Neuron (in vitro differentiated cells): ENCODE measurements around the gene FNDC8.
"Not testable (repeated sequence)": the region's sequence is repeated elsewhere in the genome, so short reads cannot be mapped to it uniquely, and the experiment has no call there.

Experiments used
- H2AFZ ChIP-seq: one replicate; pipeline ENCODE4 v1.6.1; 2013; ENCODE audit warnings: low read depth, mild to moderate bottlenecking, inconsistent platforms, low read length, moderate library complexity
- H3K27me3 ChIP-seq: one replicate; pipeline ENCODE4 v1.6.1; 2013; ENCODE audit warnings: low read length; ENCODE audit not compliant: insufficient read depth
- H3K36me3 ChIP-seq: one replicate; pipeline ENCODE4 v1.6.1; 2013; ENCODE audit warnings: low read length; ENCODE audit not compliant: insufficient read depth
- H3K4me1 ChIP-seq: one replicate; pipeline ENCODE4 v1.6.1; 2013; ENCODE audit warnings: low read length; ENCODE audit not compliant: insufficient read depth
- H3K4me3 ChIP-seq: 2 replicates; pipeline ENCODE4 v1.5.1; 2013; ENCODE audit warnings: mild to moderate bottlenecking, low read length, moderate library complexity
- H3K9me3 ChIP-seq: one replicate; pipeline ENCODE4 v1.6.1; 2013; ENCODE audit warnings: low read length

FNDC8 gene

DNA sequence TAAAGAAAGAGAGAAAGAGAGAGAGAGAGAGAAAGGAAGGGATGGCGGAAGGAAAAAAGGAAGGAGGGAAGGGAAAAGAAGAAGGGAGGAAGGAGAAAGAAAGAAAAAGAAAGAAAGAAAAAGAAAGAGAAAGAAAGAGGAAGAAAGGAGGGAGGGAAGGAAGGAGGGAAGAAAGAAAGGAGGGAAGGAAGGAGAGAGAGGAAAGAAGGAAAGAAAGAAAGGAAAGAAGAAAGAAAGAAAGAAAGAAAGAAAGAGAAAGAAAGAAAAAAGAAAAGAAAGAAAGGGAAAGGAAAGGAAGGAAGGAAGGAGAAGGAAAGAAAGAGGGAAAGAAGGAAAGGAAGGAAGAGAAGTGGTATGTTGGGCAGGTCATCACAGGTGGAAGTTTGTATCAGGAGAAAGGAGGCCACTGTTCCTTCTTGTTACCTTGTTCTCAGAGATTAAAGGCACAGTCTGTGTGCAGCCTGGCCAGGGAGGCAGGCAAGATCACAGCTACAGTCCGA lies 53.5 kb downstream of the FNDC8 start:
- no peak overlapping the region for H2AFZ ChIP-seq
- no peaks in the 10 kb centered on the region for H3K9me3 ChIP-seq
- H3K4me1 ChIP-seq = no peaks in the 10 kb centered on the region
- H3K27me3 ChIP-seq = peaks cover 2% of the 10 kb centered on the region
- no peaks in the 10 kb centered on the region for H3K36me3 ChIP-seq
- H3K4me3 ChIP-seq = no peak overlapping the region

DNA sequence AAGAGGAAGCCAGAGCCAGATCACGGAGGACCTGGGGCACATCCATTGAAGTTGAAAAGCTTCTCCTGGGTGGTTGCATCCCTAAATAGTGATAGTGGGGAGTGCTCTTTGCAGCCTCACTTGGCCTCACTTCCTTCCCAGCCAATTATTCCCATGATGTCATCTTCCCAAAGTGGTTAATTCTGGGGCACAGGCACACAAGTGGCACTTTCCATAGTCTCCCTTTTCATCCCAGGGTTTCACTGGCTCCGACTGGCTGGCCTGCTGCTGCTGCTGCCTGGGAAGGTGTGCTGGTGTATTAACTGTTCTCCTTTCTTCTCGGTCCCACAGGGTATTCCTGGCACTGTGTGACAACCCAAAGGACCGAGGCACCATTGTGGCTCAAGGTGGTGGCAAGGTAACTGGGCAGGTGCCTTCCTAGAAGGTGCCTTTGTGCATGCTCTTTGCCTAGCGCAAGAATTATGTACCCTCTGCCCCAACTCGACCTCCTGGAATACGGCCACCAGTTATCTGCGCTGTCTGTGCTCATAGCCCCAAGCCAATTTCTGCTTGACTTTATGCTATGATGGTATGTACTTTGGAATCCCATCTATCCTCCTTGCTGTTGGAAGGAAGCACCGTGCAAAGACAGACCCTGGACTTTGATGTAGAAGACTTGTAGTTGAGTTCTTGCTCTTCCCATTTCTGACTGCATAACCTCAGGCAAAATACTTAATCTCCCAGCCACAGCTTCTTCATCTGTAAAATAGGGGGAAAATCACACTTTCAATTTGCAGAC lies 54.4 kb downstream of the FNDC8 start:
- no peaks in the 10 kb centered on the region for H3K36me3 ChIP-seq
- no peaks in the 10 kb centered on the region for H3K9me3 ChIP-seq
- H2AFZ ChIP-seq = no peak overlapping the region
- H3K4me3 ChIP-seq = no peak overlapping the region
- H3K4me1 ChIP-seq = no peaks in the 10 kb centered on the region
- H3K27me3 ChIP-seq = no peaks in the 10 kb centered on the region

DNA sequence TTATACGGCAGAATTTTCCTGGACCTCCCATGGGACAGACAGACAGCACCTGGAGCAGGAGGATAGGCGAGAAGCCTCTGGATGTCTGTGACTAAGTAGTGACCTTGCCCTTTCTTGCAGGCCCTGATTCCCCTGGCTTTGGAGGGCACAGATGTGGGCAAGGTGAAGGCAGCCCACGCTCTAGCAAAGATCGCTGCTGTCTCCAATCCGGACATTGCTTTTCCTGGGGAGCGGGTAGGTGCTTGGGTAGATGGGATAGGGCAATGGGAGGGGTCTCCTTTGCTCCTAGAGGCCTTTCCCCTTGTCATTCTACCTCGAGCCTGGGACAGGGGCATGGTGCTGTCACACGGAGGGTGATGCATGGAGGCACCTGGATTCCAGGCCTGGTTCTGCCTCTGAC lies 55.5 kb downstream of the FNDC8 start:
- Histone ChIP-seq H3K27me3 (no peaks in the 10 kb centered on the region), H3K9me3 (no peaks in the 10 kb centered on the region), H3K4me3 (no peak overlapping the region), H2AFZ (no peak overlapping the region), H3K4me1 (no peaks in the 10 kb centered on the region), H3K36me3 (no peaks in the 10 kb centered on the region)

DNA sequence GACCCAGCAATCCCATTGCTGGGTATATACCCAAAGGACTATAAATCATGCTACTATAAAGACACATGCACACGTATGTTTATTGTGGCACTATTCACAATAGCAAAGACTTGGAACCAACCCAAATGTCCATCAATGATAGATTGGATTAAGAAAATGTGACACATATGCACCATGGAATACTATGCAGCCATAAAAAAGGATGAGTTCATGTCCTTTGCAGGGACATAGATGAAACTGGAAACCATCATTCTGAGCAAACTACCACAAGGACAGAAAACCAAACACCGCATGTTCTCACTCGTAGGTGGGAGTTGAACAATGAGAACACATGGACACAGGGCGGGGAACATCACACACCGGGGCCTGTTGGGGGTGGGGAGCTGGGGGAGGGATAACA lies 58.0 kb downstream of the FNDC8 start:
- H2AFZ ChIP-seq, H3K4me3 ChIP-seq, H3K4me1 ChIP-seq, H3K36me3 ChIP-seq, H3K27me3 ChIP-seq, H3K9me3 ChIP-seq: not testable (repeated sequence)
